SU-DHL-6 (cell line): ENCODE measurements around the gene MAPT.

Experiments
- EZH2phosphoT487 ChIP-seq: fragments of 200-600 bp; sonication (generic), shearing (Covaris generic); conservative IDR thresholded peaks from 2 replicates; pipeline ENCODE4 v1.6.1; 2018; ENCODE audit warnings: mild to moderate bottlenecking, antibody characterized with exemption, low read length, moderate library complexity, mixed read lengths
- TF ChIP-seq, protein P1 (sequence below): fragments of 200-600 bp; sonication (generic); IDR thresholded peaks from one replicate; pipeline ENCODE4 v1.5.1; 2017; ENCODE audit warnings: antibody characterized with exemption, mild to moderate bottlenecking, low read length, moderate library complexity; ENCODE audit not compliant: insufficient read depth, poor library complexity, severe bottlenecking

DNA sequence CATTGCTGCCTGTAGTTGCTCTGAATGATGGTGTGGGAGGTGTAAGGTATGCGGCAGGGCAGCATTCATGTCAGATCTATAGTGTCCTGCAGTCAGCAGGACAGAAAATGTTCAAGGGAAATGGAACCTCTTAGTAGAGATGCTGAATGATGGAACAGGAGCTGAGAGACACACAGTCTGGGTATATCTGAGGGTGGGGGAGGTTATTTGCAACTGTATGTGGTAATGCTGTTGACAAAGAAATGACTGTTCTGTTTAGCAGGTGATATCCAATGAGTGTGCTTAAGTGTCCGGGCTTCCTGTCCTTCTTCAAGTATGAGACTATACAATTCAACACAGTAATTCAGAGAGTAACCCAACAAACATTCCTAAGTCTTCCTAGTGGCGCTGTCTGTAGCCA is 151.3 kb downstream of the MAPT start:
- TF ChIP-seq, protein P1, sequence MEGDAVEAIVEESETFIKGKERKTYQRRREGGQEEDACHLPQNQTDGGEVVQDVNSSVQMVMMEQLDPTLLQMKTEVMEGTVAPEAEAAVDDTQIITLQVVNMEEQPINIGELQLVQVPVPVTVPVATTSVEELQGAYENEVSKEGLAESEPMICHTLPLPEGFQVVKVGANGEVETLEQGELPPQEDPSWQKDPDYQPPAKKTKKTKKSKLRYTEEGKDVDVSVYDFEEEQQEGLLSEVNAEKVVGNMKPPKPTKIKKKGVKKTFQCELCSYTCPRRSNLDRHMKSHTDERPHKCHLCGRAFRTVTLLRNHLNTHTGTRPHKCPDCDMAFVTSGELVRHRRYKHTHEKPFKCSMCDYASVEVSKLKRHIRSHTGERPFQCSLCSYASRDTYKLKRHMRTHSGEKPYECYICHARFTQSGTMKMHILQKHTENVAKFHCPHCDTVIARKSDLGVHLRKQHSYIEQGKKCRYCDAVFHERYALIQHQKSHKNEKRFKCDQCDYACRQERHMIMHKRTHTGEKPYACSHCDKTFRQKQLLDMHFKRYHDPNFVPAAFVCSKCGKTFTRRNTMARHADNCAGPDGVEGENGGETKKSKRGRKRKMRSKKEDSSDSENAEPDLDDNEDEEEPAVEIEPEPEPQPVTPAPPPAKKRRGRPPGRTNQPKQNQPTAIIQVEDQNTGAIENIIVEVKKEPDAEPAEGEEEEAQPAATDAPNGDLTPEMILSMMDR: no peak
- no peak for TF ChIP-seq EZH2phosphoT487
